ENCODE data around the gene CDK5R2.

CDK5R2 gene

GRCh38 chr2:218990052-218990451 is 30.6 kb downstream of the CDK5R2 start:
- no peak for DNase-seq

DNA sequence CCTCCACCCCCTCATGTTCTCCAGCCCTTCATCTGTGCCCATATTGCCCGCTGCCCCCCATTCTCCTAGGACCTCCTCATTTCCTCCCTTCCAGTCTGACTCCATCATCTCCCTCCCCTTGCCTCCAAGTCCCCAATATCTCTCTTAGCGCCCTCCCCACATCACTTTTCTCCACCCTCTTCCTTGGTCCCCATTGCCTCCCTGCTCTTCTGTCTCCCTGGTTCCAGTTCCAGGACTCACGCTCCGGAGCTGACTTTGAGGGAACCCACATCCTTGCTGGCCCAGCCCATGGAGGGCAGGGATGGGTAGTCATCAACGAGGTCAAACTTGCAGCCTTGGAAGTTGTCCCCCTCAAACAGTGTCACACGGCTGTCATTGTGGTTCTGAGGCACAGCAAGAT is 31.1 kb downstream of the CDK5R2 start:
- DNase-seq: no peak

GRCh38 chr2:218991674-218992168 is 32.3 kb downstream of the CDK5R2 start:
- no peak for DNase-seq

- no peak for DNase-seq
Measured at GRCh38 chr2:218992196-218992595, 32.7 kb downstream of the CDK5R2 start.

DNA sequence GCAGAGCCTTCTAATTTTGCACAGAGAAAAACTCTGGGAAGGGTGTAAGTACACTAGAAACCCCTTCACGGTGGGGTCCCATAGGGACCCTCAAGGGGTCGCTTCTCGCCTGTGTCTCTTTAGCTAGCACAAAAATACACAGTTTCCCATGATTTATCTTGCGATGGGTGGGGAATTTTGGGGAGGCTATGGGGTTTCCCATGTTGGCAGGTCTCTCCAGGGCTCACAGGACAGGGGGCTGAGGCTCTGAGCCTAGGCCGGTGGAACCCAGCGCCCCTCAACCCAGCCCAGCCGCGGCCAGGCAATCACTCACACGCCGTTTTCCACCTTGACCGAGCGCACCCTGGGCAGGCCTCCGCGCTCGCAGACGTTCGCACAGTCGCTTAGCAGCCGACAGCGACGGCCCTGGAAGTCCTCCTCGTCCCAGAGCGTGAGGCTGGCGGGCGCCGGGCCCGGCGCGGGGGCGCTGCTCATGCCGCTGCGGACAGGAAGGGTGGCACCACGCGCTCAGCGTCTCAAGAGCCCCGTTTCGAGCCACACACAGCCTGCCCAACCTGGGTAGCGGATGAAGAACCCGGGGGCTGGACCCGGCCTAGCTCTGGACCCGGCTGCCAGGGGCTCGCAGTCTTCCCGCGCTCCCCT is 33.4 kb downstream of the CDK5R2 start:
- no peak for DNase-seq

DNA sequence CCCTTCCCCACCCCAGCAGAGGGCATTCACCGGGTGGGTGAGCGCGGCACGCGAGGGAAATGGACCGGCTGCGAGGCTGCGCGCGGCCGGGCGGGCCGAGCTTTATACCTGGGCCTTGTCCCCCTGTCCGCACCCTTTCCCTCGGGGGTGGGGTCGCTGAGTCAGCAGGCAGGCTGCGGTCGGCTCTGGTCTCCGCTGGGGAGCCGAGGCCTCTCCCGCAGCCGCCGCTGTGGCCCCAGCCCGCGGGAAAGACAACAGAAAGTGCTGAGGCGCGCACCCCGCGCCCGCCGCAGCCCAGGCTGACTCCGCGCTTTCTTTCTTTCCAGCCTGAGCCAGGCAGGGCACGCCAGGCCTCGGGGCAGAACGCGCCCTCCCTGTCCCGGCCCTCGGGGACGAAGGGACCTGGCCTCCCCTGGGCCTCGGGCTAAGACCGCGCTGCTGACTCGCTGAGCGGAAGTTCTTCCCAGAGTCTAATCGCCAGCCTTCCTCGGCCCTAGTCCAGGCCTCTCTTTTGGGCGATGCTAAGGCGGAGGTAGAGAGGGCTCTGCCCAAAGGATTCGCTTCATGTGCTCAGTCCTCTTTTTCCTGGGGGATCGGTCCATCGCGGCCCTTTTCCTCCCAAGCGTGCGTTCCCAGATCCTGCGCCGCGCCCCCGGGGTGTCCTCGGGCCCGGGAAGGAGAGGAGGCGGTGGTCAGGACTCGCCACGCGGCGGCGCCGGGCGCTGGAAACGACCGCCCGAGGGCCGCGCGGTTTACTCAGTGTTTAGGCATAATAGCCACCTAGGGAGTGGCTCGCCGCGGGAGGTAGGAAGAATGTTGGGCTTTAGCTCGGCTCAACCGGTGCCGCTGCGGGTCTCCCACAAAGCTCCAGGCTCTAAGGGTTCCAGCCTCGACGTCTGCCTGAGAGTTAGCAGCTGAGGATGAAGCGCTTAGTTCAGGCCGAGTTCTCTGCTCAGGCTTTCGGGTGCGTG is 34.2 kb downstream of the CDK5R2 start, which contains the start of gene CRYBA2:
TSS of gene CRYBA2 (minus strand) at position 78 of the 971 bp plus-strand sequence. CDS start 246 bp downstream, outside the sequence.
- DNase-seq: no peak

DNA sequence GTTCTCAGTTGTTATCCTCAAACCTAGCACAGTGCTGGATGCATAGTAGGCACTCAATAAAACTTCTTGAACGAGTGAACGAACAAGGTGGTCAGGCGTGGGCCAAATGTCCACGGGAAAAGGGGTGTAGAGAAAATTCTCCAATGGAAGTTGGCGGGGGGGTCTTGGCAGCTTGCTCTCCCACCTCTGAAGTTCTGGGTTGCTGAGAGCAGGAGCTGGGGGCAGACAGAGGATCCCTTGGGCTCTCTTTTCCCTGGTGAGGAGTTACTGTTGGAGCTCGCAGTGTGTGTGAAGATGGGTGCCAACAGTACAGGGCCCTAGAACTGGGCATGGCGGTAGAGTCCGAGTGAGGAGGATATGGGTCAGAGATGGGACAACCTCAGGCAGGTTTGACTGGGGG is 36.1 kb downstream of the CDK5R2 start:
- no peak for DNase-seq

GRCh38 chr2:218995972-218996711 is 36.7 kb downstream of the CDK5R2 start:
- peak; percentile 61 to 90 for DNase-seq

- peak in 1 of 2 experiments; percentile 48 for DNase-seq
Measured at GRCh38 chr2:218996937-218997336, 37.5 kb downstream of the CDK5R2 start.

DNA sequence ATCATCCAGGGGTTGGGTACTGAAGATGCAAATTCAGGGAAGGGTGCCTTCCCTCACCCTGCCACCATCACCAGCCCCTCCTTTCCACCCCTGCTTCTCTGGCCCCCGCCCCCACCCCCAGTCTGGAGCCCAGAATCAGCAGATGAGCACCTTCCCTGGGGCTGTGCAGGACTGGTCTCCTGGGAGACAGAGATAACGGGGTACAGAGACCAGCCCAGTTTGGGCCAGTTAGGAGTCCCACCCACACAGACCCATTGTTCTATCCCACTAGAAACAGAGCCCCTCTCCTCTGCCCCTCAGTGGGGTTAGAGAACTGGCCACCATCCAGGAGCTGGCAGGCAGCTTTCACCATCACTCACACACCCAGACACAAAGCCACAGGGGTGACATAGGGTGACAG is 38.3 kb downstream of the CDK5R2 start:
- DNase-seq: no peak

- DNase-seq: no peak
Measured at GRCh38 chr2:218998414-218999002, 39.0 kb downstream of the CDK5R2 start.

DNA sequence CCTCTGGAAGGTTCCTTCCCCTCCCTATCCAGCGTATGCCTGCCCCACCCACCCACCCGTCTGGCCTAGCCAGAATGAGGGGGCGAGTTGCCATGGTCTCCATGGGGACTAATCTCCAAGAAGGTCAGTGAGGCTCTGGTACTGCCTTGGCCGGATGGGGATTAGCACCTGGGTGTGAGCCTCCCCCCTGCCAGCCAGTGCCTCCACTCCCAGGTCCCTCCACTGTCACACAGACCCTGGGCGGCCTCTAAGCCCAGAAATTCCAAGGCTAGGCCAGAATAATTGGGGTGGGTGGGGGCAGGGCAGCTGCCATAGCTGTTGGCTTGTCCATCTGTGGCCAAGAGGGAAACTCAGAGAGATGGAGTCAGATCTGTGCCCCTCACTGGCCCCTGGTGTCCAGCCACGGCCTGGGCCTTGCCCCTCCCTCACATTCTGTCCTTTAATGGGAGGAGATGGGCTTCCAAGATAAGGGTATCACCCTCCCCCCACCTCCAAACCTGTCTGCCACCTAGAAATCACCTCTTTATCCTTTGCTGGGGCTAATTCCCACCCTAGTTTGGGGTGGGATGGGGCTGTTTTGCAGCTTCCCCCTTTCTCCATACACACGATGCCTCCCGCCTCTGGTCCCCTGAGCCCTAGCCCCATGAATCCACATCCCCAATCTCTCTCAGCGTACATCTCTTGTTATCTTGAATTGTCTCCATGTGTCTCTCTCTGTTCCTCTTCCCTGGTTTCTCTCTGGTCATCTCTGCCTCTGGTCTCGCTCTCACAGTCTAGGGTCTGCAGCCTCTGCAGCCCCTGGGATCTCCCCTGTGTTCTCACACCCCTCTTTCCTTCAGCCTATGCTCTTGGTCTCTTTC is 39.8 kb downstream of the CDK5R2 start:
- DNase-seq: no peak

DNA sequence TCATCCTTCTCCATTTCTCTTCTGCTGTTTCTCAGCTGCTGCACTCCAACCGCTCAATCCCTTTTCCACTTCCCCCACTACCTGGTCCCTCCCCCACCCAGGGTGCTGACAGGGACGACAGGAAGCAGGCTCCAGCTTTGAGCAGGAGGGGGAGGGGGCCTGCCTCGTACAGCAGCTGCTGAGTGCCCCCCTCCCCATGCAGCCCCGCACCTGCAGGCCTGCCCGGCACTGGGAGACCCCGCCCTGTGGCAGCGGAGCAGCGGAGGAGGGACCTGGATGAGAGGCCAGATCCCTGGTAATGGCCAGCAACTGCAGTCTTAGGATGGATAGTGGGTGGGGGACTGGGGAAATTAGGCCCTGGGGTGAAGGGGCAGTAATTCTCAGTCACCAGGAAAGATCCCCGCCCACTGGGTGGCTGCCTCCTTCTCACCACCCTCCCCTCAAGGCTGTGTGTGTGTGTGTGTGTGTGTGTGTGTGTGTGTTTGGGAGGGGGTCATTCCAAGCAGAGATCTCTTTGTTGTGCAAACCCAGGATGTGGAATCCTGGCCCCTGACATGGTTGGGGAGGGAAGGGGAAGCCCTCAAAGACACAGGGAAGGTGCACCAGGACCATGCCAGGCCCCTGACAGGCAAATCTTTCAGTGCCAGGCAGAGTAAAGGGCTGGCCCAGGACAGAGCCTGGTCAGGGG is 40.6 kb downstream of the CDK5R2 start:
- DNase-seq: no peak

DNA sequence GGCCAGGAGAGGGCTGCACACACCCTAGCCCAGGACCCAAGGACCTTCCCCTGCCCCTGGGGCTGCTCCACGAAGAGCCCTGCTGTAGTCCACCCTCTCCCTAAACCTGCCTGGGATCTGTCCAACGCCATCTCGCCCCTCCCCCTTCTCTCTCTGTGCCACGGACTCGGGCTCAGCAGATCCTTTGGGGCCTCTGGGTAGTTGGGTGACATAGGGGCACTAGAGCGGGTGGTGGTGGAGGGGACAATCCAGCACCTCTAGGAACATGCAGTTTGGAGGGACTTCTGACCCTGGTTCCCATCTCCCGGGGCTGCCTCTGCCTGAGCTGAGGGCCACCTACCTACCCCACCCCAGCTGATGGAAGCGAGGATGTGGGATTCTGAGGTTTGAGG is 41.1 kb downstream of the CDK5R2 start:
- no peak for DNase-seq

- no peak for DNase-seq
Measured at GRCh38 chr2:219001100-219001576, 41.7 kb downstream of the CDK5R2 start.

DNA sequence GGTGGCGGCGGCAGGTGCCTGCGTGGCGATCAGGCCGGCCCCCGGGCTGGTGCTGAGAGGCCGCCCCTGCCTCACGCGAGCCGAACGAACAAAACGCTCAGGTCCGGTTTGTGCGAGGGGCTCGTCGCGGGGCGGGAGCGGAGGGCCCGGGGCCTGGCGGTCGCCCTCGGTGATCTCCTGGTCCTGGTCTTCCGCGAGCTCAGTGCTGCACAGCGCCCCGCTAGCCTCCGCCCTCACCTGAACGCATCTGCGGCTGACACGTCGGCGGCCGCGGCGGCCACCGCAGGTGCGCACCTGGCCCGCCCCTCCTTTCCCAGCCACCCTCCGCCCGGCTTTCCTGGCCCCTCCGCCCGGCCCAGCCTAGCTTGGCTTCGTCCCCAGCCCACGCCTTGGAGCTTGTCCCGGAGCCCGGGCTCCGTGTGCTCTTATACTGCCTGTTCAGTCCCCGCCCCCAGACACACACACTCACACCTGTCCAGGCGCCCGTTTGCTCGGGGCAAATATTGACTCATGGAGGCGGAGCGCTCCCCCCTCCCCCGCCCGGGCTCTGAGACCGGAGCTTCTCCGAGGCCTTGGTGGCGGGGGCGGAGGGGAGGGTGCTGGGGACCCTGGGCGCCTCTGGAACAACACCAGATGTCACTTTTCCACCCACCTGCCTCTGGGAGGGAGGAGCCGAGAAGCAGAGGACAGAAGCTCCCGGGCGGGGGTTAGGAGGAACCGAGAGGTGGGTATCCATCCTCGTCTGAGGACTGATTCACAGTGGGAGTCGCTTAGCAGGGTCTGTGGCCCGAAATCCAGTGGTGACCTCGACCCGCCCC is 42.3 kb downstream of the CDK5R2 start:
- no peak for DNase-seq

- DNase-seq: no peak
Measured at GRCh38 chr2:219002395-219003266, 43.2 kb downstream of the CDK5R2 start.

DNA sequence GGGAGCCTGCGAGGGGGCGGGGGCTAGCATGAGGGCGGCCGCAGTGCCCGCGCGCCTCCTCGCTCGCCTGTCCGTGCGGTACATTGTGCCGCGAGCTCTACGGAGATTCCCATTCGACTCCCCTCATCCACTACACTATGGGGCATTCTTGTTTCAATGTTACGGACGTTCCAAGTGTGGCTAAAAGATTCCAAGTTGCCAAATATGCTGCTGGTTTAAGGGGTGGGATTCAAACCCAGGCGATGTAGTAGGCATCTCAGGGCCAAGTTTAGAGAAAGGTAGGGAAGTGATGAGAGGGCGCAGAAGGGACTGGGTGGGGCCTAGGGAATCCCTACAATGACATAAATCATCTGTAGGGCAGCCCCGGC is 43.8 kb downstream of the CDK5R2 start:
- no peak for DNase-seq

- no peak for DNase-seq
Measured at GRCh38 chr2:219003979-219004378, 44.5 kb downstream of the CDK5R2 start.
